BLaER1 (cell line): ENCODE data around the gene ABHD15.

Experiments
- H3K27ac ChIP-seq: shearing (Covaris generic); formaldehyde crosslinking; 2 replicates; pipeline ENCODE4 v1.8.1; 2022
- H3K27me3 ChIP-seq: shearing (Covaris generic); formaldehyde crosslinking; 2 replicates; pipeline ENCODE4 v1.8.1; 2022
- H3K36me3 ChIP-seq: shearing (Covaris generic); formaldehyde crosslinking; 2 replicates; pipeline ENCODE4 v1.8.1; 2022
- H3K4me1 ChIP-seq: shearing (Covaris generic); formaldehyde crosslinking; 2 replicates; pipeline ENCODE4 v1.8.1; 2022
- H3K4me2 ChIP-seq: shearing (Covaris generic); formaldehyde crosslinking; 2 replicates; pipeline ENCODE4 v1.8.1; 2022
- H3K4me3 ChIP-seq: shearing (Covaris generic); formaldehyde crosslinking; 2 replicates; pipeline ENCODE4 v1.8.1; 2022
- H3K9ac ChIP-seq: shearing (Covaris generic); formaldehyde crosslinking; 2 replicates; pipeline ENCODE4 v1.8.1; 2022
- H3K9me3 ChIP-seq: shearing (Covaris generic); formaldehyde crosslinking; 2 replicates; pipeline ENCODE4 v1.8.1; 2022
- H4K20me1 ChIP-seq: shearing (Covaris generic); formaldehyde crosslinking; 2 replicates; pipeline ENCODE4 v1.8.1; 2022
- Cebpa-rat ChIP-seq: shearing (Covaris generic); IDR thresholded peaks from 2 replicates; pipeline ENCODE4 v1.8.1; 2022

The ABHD15 gene

GRCh38 chr17:29576214-29577000 lies 9.6 kb upstream of the ABHD15 start:
- Histone ChIP-seq H3K9me3 (no peaks in the 10 kb centered on the region), H3K4me2 (peak overlapping the region; percentile 59), H4K20me1 (peaks cover 93% of the 10 kb centered on the region), H3K4me3 (no peak overlapping the region), H3K27me3 (no peaks in the 10 kb centered on the region), H3K4me1 (peaks cover 66% of the 10 kb centered on the region), H3K9ac (peak overlapping the region; percentile 57), H3K27ac (peak overlapping the region; percentile 59; the same call in 1 of the 2 replicates), H3K36me3 (peaks cover 92% of the 10 kb centered on the region)
- no peak for TF ChIP-seq Cebpa-rat

- H3K4me1 ChIP-seq: peaks cover 66% of the 10 kb centered on the region
- TF ChIP-seq Cebpa-rat: no peak
- peak overlapping the region; percentile 59 for H3K27ac ChIP-seq
- no peak overlapping the region for H3K4me3 ChIP-seq
- peak overlapping the region; percentile 57 for H3K9ac ChIP-seq
- peaks cover 93% of the 10 kb centered on the region for H4K20me1 ChIP-seq
- no peaks in the 10 kb centered on the region for H3K27me3 ChIP-seq
- no peaks in the 10 kb centered on the region for H3K9me3 ChIP-seq
- peak overlapping the region; percentile 59 for H3K4me2 ChIP-seq
- peaks cover 91% of the 10 kb centered on the region for H3K36me3 ChIP-seq
These were observed 8.8 kb upstream of the ABHD15 start for GRCh38 chr17:29575511-29576213.

- H3K27ac ChIP-seq: peak overlapping the region; percentile 59
- H3K4me3 ChIP-seq: no peak overlapping the region
- H4K20me1 ChIP-seq: peaks cover 91% of the 10 kb centered on the region
- TF ChIP-seq Cebpa-rat: no peak
- peak overlapping the region; percentile 57 for H3K9ac ChIP-seq
- H3K36me3 ChIP-seq: peaks cover 88% of the 10 kb centered on the region
- H3K9me3 ChIP-seq: no peaks in the 10 kb centered on the region
- peak overlapping the region; percentile 59 for H3K4me2 ChIP-seq
- no peaks in the 10 kb centered on the region for H3K27me3 ChIP-seq
- peaks cover 64% of the 10 kb centered on the region for H3K4me1 ChIP-seq
These were observed 8.1 kb upstream of the ABHD15 start for GRCh38 chr17:29574732-29575510.

- H3K27me3 ChIP-seq: no peaks in the 10 kb centered on the region
- H3K27ac ChIP-seq: no peak overlapping the region
- no peak overlapping the region for H3K9ac ChIP-seq
- peaks cover 72% of the 10 kb centered on the region for H3K4me1 ChIP-seq
- TF ChIP-seq Cebpa-rat: no peak
- no peaks in the 10 kb centered on the region for H3K9me3 ChIP-seq
- H3K4me3 ChIP-seq: no peak overlapping the region
- peaks cover 79% of the 10 kb centered on the region for H3K36me3 ChIP-seq
- H3K4me2 ChIP-seq: peak overlapping the region; percentile 84; the same call in 1 of the 2 replicates
- peaks cover 92% of the 10 kb centered on the region for H4K20me1 ChIP-seq
These were observed 7.3 kb upstream of the ABHD15 start for GRCh38 chr17:29573871-29574731.

- no peaks in the 10 kb centered on the region for H3K27me3 ChIP-seq
- H3K36me3 ChIP-seq: peaks cover 73% of the 10 kb centered on the region
- H3K9ac ChIP-seq: no peak overlapping the region
- H4K20me1 ChIP-seq: peaks cover 89% of the 10 kb centered on the region
- 0 out of 2 replicates have a peak overlapping the region, but pooled peaks have one; percentile 58 for H3K27ac ChIP-seq
- H3K4me1 ChIP-seq: peaks cover 73% of the 10 kb centered on the region
- H3K4me3 ChIP-seq: no peak overlapping the region
- H3K9me3 ChIP-seq: no peaks in the 10 kb centered on the region
- TF ChIP-seq Cebpa-rat: no peak
- peak overlapping the region; percentile 84 for H3K4me2 ChIP-seq
These were observed 6.7 kb upstream of the ABHD15 start for GRCh38 chr17:29573558-29573869.

GRCh38 chr17:29572691-29573557 lies 6.1 kb upstream of the ABHD15 start:
- Histone ChIP-seq H4K20me1 (peaks cover 83% of the 10 kb centered on the region), H3K9ac (peak overlapping the region; percentile 39; the same call in 1 of the 2 replicates), H3K27ac (peak overlapping the region; percentile 58; the same call in 1 of the 2 replicates), H3K36me3 (peaks cover 68% of the 10 kb centered on the region), H3K4me2 (peak overlapping the region; percentile 84), H3K9me3 (no peaks in the 10 kb centered on the region), H3K4me3 (peak overlapping the region; percentile 40), H3K4me1 (peaks cover 73% of the 10 kb centered on the region), H3K27me3 (no peaks in the 10 kb centered on the region)
- no peak for TF ChIP-seq Cebpa-rat

- Histone ChIP-seq H3K4me1 (peaks cover 73% of the 10 kb centered on the region), H3K27ac (peak overlapping the region; percentile 58; the same call in 1 of the 2 replicates), H4K20me1 (peaks cover 75% of the 10 kb centered on the region), H3K27me3 (no peaks in the 10 kb centered on the region), H3K4me2 (peak overlapping the region; percentile 84), H3K4me3 (peak overlapping the region; percentile 40), H3K9me3 (no peaks in the 10 kb centered on the region), H3K9ac (peak overlapping the region; percentile 39), H3K36me3 (peaks cover 59% of the 10 kb centered on the region)
- TF ChIP-seq Cebpa-rat: no peak
These were observed 5.2 kb upstream of the ABHD15 start for GRCh38 chr17:29571883-29572681.

- Histone ChIP-seq H3K9me3 (no peaks in the 10 kb centered on the region), H3K4me2 (peak overlapping the region; percentile 84), H3K4me1 (peaks cover 71% of the 10 kb centered on the region), H3K27me3 (no peaks in the 10 kb centered on the region), H3K9ac (peak overlapping the region; percentile 39), H4K20me1 (peaks cover 69% of the 10 kb centered on the region), H3K4me3 (no peak overlapping the region; the same call in 1 of the 2 replicates), H3K36me3 (peaks cover 53% of the 10 kb centered on the region), H3K27ac (no peak overlapping the region)
- no peak for TF ChIP-seq Cebpa-rat
These were observed 4.6 kb upstream of the ABHD15 start for GRCh38 chr17:29571486-29571882.
